HEK293 (cell line): ENCODE results near the gene LCN12.

Experiments
- MZF1 ChIP-seq: fragments of 450-650 bp; formaldehyde crosslinking; IDR thresholded peaks from 2 replicates; pipeline ENCODE4 v1.5.1; 2017; ENCODE audit warnings: missing biosample characterization, missing genetic modification characterization, borderline replicate concordance
- ZBTB1 ChIP-seq: fragments of 450-650 bp; formaldehyde crosslinking; IDR thresholded peaks from 2 replicates; pipeline ENCODE4 v1.5.1; 2016; ENCODE audit warnings: missing biosample characterization, missing genetic modification characterization
- ZBTB48 ChIP-seq: fragments of 450-650 bp; formaldehyde crosslinking; IDR thresholded peaks from 2 replicates; pipeline ENCODE4 v1.5.1; 2016; ENCODE audit warnings: missing biosample characterization, missing genetic modification characterization
- ZIC2 ChIP-seq: fragments of 450-650 bp; formaldehyde crosslinking; IDR thresholded peaks from 2 replicates; pipeline ENCODE4 v1.5.1; 2016; ENCODE audit warnings: missing biosample characterization, missing genetic modification characterization
- ZNF175 ChIP-seq: fragments of 450-650 bp; formaldehyde crosslinking; IDR thresholded peaks from 2 replicates; pipeline ENCODE4 v1.5.1; 2016; ENCODE audit warnings: missing biosample characterization, missing genetic modification characterization
- ZNF19 ChIP-seq: fragments of 450-650 bp; formaldehyde crosslinking; IDR thresholded peaks from 2 replicates; pipeline ENCODE4; 2016; ENCODE audit warnings: missing biosample characterization, missing genetic modification characterization, low read depth
- ZNF2 ChIP-seq: fragments of 450-650 bp; formaldehyde crosslinking; IDR thresholded peaks from 2 replicates; pipeline ENCODE4 v1.5.1; 2016; ENCODE audit warnings: missing biosample characterization, missing genetic modification characterization
- ZNF214 ChIP-seq: fragments of 450-650 bp; formaldehyde crosslinking; IDR thresholded peaks from 2 replicates; pipeline ENCODE4 v1.5.1; 2017; ENCODE audit warnings: missing biosample characterization, mild to moderate bottlenecking, missing genetic modification characterization, borderline replicate concordance
- ZNF37A ChIP-seq: fragments of 450-650 bp; IDR thresholded peaks from 2 replicates; pipeline ENCODE4 v1.5.1; 2018; ENCODE audit warnings: missing biosample characterization, missing genetic modification characterization
- ZNF473 ChIP-seq: fragments of 450-650 bp; formaldehyde crosslinking; IDR thresholded peaks from 2 replicates; pipeline ENCODE4 v1.5.1; 2017; ENCODE audit warnings: missing biosample characterization, missing genetic modification characterization
- ZNF514 ChIP-seq: fragments of 450-650 bp; formaldehyde crosslinking; IDR thresholded peaks from 2 replicates; pipeline ENCODE4 v1.5.1; 2016; ENCODE audit warnings: missing biosample characterization, missing genetic modification characterization
- ZNF555 ChIP-seq: fragments of 450-650 bp; formaldehyde crosslinking; conservative IDR thresholded peaks from 2 replicates; pipeline ENCODE4 v1.5.1; 2017; ENCODE audit warnings: missing biosample characterization, mild to moderate bottlenecking, missing genetic modification characterization, inconsistent platforms
- ZNF571 ChIP-seq: fragments of 450-650 bp; formaldehyde crosslinking; IDR thresholded peaks from 2 replicates; pipeline ENCODE4 v1.5.0; 2017; ENCODE audit warnings: missing biosample characterization, missing genetic modification characterization
- ZNF600 ChIP-seq: fragments of 450-650 bp; formaldehyde crosslinking; IDR thresholded peaks from 2 replicates; pipeline ENCODE4 v1.5.1; 2016; ENCODE audit warnings: missing biosample characterization, missing genetic modification characterization
- ZNF664 ChIP-seq: fragments of 450-650 bp; formaldehyde crosslinking; IDR thresholded peaks from 2 replicates; pipeline ENCODE4 v1.5.1; 2016; ENCODE audit warnings: missing biosample characterization, missing genetic modification characterization
- ZXDB ChIP-seq: fragments of 450-650 bp; formaldehyde crosslinking; IDR thresholded peaks from 2 replicates; pipeline ENCODE4 v1.5.1; 2016; ENCODE audit warnings: missing biosample characterization, missing genetic modification characterization
- TF ChIP-seq, protein P1 (sequence below): fragments of 450-650 bp; formaldehyde crosslinking; IDR thresholded peaks from 2 replicates; pipeline ENCODE4 v1.5.1; 2016; ENCODE audit warnings: missing biosample characterization, missing genetic modification characterization, borderline replicate concordance
- TF ChIP-seq, protein P2 (sequence below): fragments of 450-650 bp; formaldehyde crosslinking; IDR thresholded peaks from 2 replicates; pipeline ENCODE4 v1.5.1; 2017; ENCODE audit warnings: missing biosample characterization, missing genetic modification characterization
- TF ChIP-seq, protein P3 (sequence below): fragments of 450-650 bp; formaldehyde crosslinking; IDR thresholded peaks from 2 replicates; pipeline ENCODE4 v1.5.1; 2016; ENCODE audit warnings: missing biosample characterization, missing genetic modification characterization
- TF ChIP-seq, protein P4 (sequence below): fragments of 450-650 bp; formaldehyde crosslinking; IDR thresholded peaks from 2 replicates; pipeline ENCODE4; 2016; ENCODE audit warnings: missing biosample characterization, missing genetic modification characterization
- TF ChIP-seq, protein P5 (sequence below): fragments of 450-650 bp; formaldehyde crosslinking; IDR thresholded peaks from 2 replicates; pipeline ENCODE4 v1.5.1; 2017; ENCODE audit warnings: missing biosample characterization, missing genetic modification characterization
- TF ChIP-seq, protein P6 (sequence below): fragments of 450-650 bp; formaldehyde crosslinking; IDR thresholded peaks from 2 replicates; pipeline ENCODE4 v1.5.0; 2017; ENCODE audit warnings: missing biosample characterization, missing genetic modification characterization, borderline replicate concordance
- TF ChIP-seq, protein P7 (sequence below): fragments of 450-650 bp; IDR thresholded peaks from 2 replicates; pipeline ENCODE4 v1.5.1; 2018; ENCODE audit warnings: missing biosample characterization, mild to moderate bottlenecking, missing genetic modification characterization

The LCN12 gene

DNA sequence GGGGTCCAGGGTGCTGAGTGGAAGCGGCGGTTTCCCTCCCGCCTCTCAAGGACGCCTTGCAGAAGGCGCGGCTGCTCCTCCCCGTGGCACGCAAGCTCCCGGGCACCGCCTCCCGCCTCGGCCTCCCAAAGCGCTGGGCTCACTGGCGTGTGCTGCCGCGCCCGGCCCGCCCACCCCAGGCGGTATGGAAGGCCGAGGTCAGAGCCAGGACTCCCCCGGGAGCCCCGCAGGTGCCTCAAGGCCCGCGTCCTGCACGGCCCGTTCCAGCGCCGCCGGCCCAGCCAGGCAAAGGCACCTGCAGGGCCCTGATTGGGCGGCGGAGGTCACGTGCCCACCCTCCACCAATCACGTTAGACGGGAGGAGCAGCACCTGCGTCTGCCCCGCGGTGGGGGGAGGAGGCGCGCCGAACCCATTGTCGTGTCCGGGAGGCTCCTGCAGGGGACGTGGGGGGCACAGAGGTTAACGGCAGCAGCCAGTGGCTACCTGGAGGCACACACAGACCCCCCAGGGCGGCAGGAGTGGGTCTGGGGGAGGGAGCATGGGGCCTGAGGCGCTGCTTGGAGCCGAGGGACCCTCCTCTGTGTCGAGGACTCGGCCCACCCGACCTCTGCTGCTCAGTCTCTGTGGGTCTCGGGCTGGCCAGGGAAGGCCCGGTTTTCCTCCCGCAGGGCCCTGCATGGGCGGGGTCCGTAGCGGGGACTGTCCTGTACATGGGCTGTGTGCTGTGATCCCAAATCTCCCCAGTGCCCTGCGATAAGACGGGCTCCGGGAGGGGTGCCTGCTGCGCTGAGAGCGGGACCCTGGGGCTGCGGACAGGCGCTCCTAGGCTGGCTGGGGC lies 2.0 kb upstream of the LCN12 start (continued):
- no peak for TF ChIP-seq ZNF555 (tag by site-specific recombination)
- TF ChIP-seq, protein P1, sequence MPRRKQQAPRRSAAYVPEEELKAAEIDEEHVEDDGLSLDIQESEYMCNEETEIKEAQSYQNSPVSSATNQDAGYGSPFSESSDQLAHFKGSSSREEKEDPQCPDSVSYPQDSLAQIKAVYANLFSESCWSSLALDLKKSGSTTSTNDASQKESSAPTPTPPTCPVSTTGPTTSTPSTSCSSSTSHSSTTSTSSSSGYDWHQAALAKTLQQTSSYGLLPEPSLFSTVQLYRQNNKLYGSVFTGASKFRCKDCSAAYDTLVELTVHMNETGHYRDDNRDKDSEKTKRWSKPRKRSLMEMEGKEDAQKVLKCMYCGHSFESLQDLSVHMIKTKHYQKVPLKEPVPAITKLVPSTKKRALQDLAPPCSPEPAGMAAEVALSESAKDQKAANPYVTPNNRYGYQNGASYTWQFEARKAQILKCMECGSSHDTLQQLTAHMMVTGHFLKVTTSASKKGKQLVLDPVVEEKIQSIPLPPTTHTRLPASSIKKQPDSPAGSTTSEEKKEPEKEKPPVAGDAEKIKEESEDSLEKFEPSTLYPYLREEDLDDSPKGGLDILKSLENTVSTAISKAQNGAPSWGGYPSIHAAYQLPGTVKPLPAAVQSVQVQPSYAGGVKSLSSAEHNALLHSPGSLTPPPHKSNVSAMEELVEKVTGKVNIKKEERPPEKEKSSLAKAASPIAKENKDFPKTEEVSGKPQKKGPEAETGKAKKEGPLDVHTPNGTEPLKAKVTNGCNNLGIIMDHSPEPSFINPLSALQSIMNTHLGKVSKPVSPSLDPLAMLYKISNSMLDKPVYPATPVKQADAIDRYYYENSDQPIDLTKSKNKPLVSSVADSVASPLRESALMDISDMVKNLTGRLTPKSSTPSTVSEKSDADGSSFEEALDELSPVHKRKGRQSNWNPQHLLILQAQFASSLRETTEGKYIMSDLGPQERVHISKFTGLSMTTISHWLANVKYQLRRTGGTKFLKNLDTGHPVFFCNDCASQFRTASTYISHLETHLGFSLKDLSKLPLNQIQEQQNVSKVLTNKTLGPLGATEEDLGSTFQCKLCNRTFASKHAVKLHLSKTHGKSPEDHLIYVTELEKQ (tag by site-specific recombination): no peak
- TF ChIP-seq, protein P2, sequence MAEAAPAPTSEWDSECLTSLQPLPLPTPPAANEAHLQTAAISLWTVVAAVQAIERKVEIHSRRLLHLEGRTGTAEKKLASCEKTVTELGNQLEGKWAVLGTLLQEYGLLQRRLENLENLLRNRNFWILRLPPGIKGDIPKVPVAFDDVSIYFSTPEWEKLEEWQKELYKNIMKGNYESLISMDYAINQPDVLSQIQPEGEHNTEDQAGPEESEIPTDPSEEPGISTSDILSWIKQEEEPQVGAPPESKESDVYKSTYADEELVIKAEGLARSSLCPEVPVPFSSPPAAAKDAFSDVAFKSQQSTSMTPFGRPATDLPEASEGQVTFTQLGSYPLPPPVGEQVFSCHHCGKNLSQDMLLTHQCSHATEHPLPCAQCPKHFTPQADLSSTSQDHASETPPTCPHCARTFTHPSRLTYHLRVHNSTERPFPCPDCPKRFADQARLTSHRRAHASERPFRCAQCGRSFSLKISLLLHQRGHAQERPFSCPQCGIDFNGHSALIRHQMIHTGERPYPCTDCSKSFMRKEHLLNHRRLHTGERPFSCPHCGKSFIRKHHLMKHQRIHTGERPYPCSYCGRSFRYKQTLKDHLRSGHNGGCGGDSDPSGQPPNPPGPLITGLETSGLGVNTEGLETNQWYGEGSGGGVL (tag by site-specific recombination): peak; percentile 60
- TF ChIP-seq ZNF514: no peak
- TF ChIP-seq ZNF175 (tag by site-specific recombination): no peak
- TF ChIP-seq ZIC2 (tag by site-specific recombination): peak; percentile 96
- TF ChIP-seq, protein P3, sequence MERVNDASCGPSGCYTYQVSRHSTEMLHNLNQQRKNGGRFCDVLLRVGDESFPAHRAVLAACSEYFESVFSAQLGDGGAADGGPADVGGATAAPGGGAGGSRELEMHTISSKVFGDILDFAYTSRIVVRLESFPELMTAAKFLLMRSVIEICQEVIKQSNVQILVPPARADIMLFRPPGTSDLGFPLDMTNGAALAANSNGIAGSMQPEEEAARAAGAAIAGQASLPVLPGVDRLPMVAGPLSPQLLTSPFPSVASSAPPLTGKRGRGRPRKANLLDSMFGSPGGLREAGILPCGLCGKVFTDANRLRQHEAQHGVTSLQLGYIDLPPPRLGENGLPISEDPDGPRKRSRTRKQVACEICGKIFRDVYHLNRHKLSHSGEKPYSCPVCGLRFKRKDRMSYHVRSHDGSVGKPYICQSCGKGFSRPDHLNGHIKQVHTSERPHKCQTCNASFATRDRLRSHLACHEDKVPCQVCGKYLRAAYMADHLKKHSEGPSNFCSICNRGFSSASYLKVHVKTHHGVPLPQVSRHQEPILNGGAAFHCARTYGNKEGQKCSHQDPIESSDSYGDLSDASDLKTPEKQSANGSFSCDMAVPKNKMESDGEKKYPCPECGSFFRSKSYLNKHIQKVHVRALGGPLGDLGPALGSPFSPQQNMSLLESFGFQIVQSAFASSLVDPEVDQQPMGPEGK (tag by site-specific recombination): peak; percentile 92
- TF ChIP-seq, protein P4, sequence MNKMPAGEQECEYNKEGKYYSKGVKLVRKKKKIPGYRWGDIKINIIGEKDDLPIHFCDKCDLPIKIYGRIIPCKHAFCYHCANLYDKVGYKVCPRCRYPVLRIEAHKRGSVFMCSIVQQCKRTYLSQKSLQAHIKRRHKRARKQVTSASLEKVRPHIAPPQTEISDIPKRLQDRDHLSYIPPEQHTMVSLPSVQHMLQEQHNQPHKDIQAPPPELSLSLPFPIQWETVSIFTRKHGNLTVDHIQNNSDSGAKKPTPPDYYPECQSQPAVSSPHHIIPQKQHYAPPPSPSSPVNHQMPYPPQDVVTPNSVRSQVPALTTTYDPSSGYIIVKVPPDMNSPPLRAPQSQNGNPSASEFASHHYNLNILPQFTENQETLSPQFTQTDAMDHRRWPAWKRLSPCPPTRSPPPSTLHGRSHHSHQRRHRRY (tag by site-specific recombination): no peak
- peak; percentile 51; the same call in 1 of the 2 replicates for TF ChIP-seq ZBTB48 (tag by site-specific recombination)
- TF ChIP-seq MZF1 (tag by site-specific recombination): no peak
- TF ChIP-seq ZBTB1 (tag by site-specific recombination): no peak
- TF ChIP-seq, protein P5, sequence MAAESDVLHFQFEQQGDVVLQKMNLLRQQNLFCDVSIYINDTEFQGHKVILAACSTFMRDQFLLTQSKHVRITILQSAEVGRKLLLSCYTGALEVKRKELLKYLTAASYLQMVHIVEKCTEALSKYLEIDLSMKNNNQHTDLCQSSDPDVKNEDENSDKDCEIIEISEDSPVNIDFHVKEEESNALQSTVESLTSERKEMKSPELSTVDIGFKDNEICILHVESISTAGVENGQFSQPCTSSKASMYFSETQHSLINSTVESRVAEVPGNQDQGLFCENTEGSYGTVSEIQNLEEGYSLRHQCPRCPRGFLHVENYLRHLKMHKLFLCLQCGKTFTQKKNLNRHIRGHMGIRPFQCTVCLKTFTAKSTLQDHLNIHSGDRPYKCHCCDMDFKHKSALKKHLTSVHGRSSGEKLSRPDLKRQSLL (tag by site-specific recombination): no peak
- peak; percentile 49 for TF ChIP-seq ZNF2 (tag by site-specific recombination)
- peak; percentile 98 for TF ChIP-seq ZNF600 (tag by site-specific recombination)
- no peak for TF ChIP-seq ZNF571 (tag by site-specific recombination)
- no peak for TF ChIP-seq ZNF214 (tag by site-specific recombination)
- TF ChIP-seq ZXDB (tag by site-specific recombination): peak; percentile 61; the same call in 1 of the 2 replicates
- TF ChIP-seq, protein P6, sequence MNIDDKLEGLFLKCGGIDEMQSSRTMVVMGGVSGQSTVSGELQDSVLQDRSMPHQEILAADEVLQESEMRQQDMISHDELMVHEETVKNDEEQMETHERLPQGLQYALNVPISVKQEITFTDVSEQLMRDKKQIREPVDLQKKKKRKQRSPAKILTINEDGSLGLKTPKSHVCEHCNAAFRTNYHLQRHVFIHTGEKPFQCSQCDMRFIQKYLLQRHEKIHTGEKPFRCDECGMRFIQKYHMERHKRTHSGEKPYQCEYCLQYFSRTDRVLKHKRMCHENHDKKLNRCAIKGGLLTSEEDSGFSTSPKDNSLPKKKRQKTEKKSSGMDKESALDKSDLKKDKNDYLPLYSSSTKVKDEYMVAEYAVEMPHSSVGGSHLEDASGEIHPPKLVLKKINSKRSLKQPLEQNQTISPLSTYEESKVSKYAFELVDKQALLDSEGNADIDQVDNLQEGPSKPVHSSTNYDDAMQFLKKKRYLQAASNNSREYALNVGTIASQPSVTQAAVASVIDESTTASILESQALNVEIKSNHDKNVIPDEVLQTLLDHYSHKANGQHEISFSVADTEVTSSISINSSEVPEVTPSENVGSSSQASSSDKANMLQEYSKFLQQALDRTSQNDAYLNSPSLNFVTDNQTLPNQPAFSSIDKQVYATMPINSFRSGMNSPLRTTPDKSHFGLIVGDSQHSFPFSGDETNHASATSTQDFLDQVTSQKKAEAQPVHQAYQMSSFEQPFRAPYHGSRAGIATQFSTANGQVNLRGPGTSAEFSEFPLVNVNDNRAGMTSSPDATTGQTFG: no peak
- no peak for TF ChIP-seq ZNF473 (tag by site-specific recombination)
- TF ChIP-seq ZNF664 (tag by site-specific recombination): no peak
- TF ChIP-seq, protein P7, sequence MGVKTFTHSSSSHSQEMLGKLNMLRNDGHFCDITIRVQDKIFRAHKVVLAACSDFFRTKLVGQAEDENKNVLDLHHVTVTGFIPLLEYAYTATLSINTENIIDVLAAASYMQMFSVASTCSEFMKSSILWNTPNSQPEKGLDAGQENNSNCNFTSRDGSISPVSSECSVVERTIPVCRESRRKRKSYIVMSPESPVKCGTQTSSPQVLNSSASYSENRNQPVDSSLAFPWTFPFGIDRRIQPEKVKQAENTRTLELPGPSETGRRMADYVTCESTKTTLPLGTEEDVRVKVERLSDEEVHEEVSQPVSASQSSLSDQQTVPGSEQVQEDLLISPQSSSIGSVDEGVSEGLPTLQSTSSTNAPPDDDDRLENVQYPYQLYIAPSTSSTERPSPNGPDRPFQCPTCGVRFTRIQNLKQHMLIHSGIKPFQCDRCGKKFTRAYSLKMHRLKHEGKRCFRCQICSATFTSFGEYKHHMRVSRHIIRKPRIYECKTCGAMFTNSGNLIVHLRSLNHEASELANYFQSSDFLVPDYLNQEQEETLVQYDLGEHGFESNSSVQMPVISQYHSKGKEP (tag by site-specific recombination): no peak
- TF ChIP-seq ZNF19: no peak
- TF ChIP-seq ZNF37A (tag by site-specific recombination): no peak
